Breast epithelium (tissue), 3 donors: ENCODE results near the gene EPC1.

Experiments used
- CTCF ChIP-seq, 3 donors: fragments of 450-650 bp; IDR thresholded peaks; one replicate each; pipeline ENCODE4 v1.5.1; 2016 to 2017; ENCODE audit warnings: antibody characterized with exemption in 3 of 3, mild to moderate bottlenecking in 3 of 3, moderate library complexity in 3 of 3
- POLR2A ChIP-seq: fragments of 450-650 bp; IDR thresholded peaks from one replicate; pipeline ENCODE4 v1.6.1; 2016; ENCODE audit warnings: antibody characterized with exemption, mild to moderate bottlenecking, moderate library complexity
- POLR2AphosphoS5 ChIP-seq, 3 donors: sonication (generic); formaldehyde crosslinking; IDR thresholded peaks; one replicate each; pipeline ENCODE4 v1.6.1; 2017; ENCODE audit warnings: antibody characterized with exemption in 3 of 3

- TF ChIP-seq POLR2A (no peak), CTCF (IDR thresholded peaks at IDR 0.05) (no peak), POLR2AphosphoS5 (IDR thresholded peaks at IDR 0.05) (no peak)
Observed at GRCh38 chr10:32338262-32338661, 8.7 kb downstream of the EPC1 start.
